CD4-positive, alpha-beta T cell (primary cell): ENCODE measurements around the gene C8B. TPM values are rescaled to one million over a fixed set of nuclear protein-coding genes. Genes with fewer than 3 reads are reported as not detected.

Experiments
- ATAC-seq: fragments of 200-7000 bp; cut with Tn5 transposase; one replicate; pipeline ENCODE4 v1.10.0; 2022; ENCODE audit warnings: mild to moderate bottlenecking; ENCODE audit not compliant: poor library complexity
- CTCF ChIA-PET: fragments of 350-600 bp; sonication (Branson Sonifier 250); formaldehyde crosslinking; loops from one replicate; lab custom pipeline; 2021; ENCODE audit warnings: antibody characterized with exemption, inconsistent platforms; lab: Charles Lee
- POLR2A ChIA-PET: fragments of 350-600 bp; sonication (Branson Sonifier 250); formaldehyde crosslinking; loops from one replicate; lab custom pipeline; 2021; ENCODE audit warnings: antibody characterized with exemption, inconsistent platforms; lab: Charles Lee
- DNase-seq, 14 experiments: peaks; one replicate each; pipeline ENCODE4 v3.0.0-alpha.2; 2013 to 2020; ENCODE audit warnings: mixed read lengths in 2 of 14
- H3K27ac ChIP-seq, 2 donors: one replicate each; pipeline versions ENCODE4 v1.5.1 to v1.7.0; 2013; ENCODE audit warnings: low read length in 2 of 2, low read depth in 1 of 2, mild to moderate bottlenecking in 1 of 2
- H3K27me3 ChIP-seq, 2 experiments: 1 replicate in 1 of 2; 2 replicates in 1 of 2; pipeline versions ENCODE4 v1.6.1 to v1.7.0; 2013; ENCODE audit warnings: low read length in 2 of 2, control low read depth in 1 of 2, mild to moderate bottlenecking in 1 of 2, moderate library complexity in 1 of 2; ENCODE audit not compliant: insufficient read depth in 2 of 2, control insufficient read depth in 1 of 2
- H3K36me3 ChIP-seq: one replicate; pipeline ENCODE4 v1.6.1; 2013; ENCODE audit warnings: low read length, control low read depth; ENCODE audit not compliant: insufficient read depth
- H3K4me1 ChIP-seq: one replicate; pipeline ENCODE4 v1.6.1; 2013; ENCODE audit warnings: low read length, control low read depth; ENCODE audit not compliant: insufficient read depth
- H3K4me3 ChIP-seq: one replicate; pipeline ENCODE4 v1.5.1; 2013; ENCODE audit warnings: mild to moderate bottlenecking, low read length, moderate library complexity
- H3K9me3 ChIP-seq, 2 experiments: 1 replicate in 1 of 2; 2 replicates in 1 of 2; pipeline versions ENCODE4 v1.6.1 to v1.7.0; 2013; ENCODE audit warnings: low read length in 2 of 2, mild to moderate bottlenecking in 2 of 2, control low read depth in 1 of 2, moderate library complexity in 1 of 2; ENCODE audit not compliant: control insufficient read depth in 1 of 2, insufficient read depth in 1 of 2
- H3K27ac Mint-ChIP-seq: one replicate; pipeline ENCODE4 v1.8.0; 2020; ENCODE audit warnings: mixed read lengths
- H3K27me3 Mint-ChIP-seq: one replicate; pipeline ENCODE4 v1.8.0; 2021; ENCODE audit warnings: mixed read lengths
- H3K36me3 Mint-ChIP-seq: one replicate; pipeline ENCODE4 v1.8.0; 2021; ENCODE audit warnings: low read depth, mixed read lengths
- H3K4me1 Mint-ChIP-seq: one replicate; pipeline ENCODE4 v1.8.0; 2021; ENCODE audit warnings: low read depth, mixed read lengths
- H3K4me3 Mint-ChIP-seq: one replicate; pipeline ENCODE4 v1.8.0; 2020; ENCODE audit warnings: mild to moderate bottlenecking, mixed read lengths
- H3K9me3 Mint-ChIP-seq: one replicate; pipeline ENCODE4 v1.8.0; 2020; ENCODE audit warnings: mixed read lengths
- CTCF ChIP-seq: fragments of 200-600 bp; IDR thresholded peaks from one replicate; pipeline ENCODE4 v1.8.0; 2022; ENCODE audit warnings: antibody characterized with exemption, mild to moderate bottlenecking
- intact Hi-C, 2 experiments: fragments of 100-400 bp; cut with DNase I in 1 of 2; cut with micrococcal nuclease in 1 of 2; formaldehyde crosslinking; loops; one replicate each; pipeline versions ENCODE4 v1.15.1 to v1.9.0; 2023 to 2025; cut with DNase I, micrococcal nuclease
- total RNA-seq, 174 experiments: library from RNA in 2 of 174; stranded (reverse) in 2 of 174; gene quantifications; one replicate each; pipeline ENCODE4 v1.2.3 and lab custom pipeline; 2021 to 2026

The C8B gene
- total RNA-seq, 2 experiments from 2014 or later = not detected

- Histone ChIP-seq H3K27ac (no peak overlapping the region), H3K4me1 (no peaks in the 10 kb centered on the region), H3K9me3 (peaks cover 0 to 4% of the 10 kb centered on the region in 2 experiments), H3K4me3 (no peak overlapping the region), H3K36me3 (no peaks in the 10 kb centered on the region), H3K27me3 (no peaks in the 10 kb centered on the region)
- Mint-ChIP-seq H3K4me1 (no peaks in the 10 kb centered on the region), H3K4me3 (no peak overlapping the region), H3K27ac (no peak overlapping the region), H3K27me3 (no peaks in the 10 kb centered on the region), H3K36me3 (no peaks in the 10 kb centered on the region), H3K9me3 (no peaks in the 10 kb centered on the region)
- no peak for TF ChIP-seq CTCF
- ATAC-seq (no peak), DNase-seq (no peak)
- ChIA-PET CTCF (no interaction called here), POLR2A (no interaction called here)
- intact Hi-C loops = no loop called here
These were observed 46.5 kb upstream of the C8B start for GRCh38 chr1:57012315-57012714.

DNA sequence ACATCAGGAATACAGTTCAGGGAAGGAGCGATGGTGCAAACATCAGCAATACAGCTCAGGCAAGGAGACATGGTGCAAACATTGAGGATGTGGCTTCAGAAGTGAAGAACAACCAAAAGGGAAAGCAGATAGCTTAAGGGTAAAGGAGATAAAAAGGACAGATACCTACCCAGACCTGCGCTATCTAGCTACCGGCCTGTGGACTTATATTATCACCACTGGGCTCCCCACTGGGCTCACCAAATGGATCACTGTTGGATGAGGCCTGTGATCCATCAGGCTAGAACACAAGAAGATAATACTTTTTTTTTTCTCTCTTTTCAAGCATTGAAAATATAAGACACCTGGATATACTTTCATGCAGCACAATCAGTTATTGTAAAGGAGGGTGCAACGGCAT lies 44.7 kb upstream of the C8B start:
- H3K27me3 Mint-ChIP-seq = no peaks in the 10 kb centered on the region
- no peaks in the 10 kb centered on the region for H3K4me1 Mint-ChIP-seq
- DNase-seq (no peak), ATAC-seq (no peak)
- Histone ChIP-seq H3K9me3 (peaks cover 0 to 4% of the 10 kb centered on the region in 2 experiments), H3K27me3 (no peaks in the 10 kb centered on the region), H3K27ac (no peak overlapping the region), H3K4me1 (no peaks in the 10 kb centered on the region), H3K36me3 (no peaks in the 10 kb centered on the region), H3K4me3 (no peak overlapping the region)
- no peaks in the 10 kb centered on the region for H3K9me3 Mint-ChIP-seq
- no peak for TF ChIP-seq CTCF
- CTCF ChIA-PET = no interaction called here
- POLR2A ChIA-PET = no interaction called here
- H3K4me3 Mint-ChIP-seq = no peak overlapping the region
- intact Hi-C loops = no loop called here
- H3K27ac Mint-ChIP-seq = no peak overlapping the region
- no peaks in the 10 kb centered on the region for H3K36me3 Mint-ChIP-seq

DNA sequence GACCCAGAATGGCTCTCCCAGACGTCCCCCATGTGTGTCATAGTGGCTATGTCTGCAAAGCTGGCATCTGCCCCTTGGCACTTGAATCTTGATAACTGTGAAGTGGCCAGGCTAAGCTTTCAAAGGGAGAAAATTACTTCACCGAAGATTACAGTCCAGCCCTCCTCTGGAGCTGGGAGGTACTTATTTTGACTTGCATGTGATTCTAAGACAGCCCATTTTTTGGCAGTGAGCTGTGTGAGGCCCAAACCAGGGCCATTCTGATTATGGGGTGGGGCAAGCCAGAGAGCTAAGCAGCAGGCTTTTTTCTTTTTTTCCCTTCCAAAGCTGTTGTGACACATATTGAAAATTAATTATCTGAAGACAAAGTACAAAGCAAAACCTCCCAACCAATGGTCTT lies 42.1 kb upstream of the C8B start:
- no peak for TF ChIP-seq CTCF
- intact Hi-C loops = no loop called here
- H3K4me3 ChIP-seq = no peak overlapping the region
- H3K27me3 ChIP-seq = no peaks in the 10 kb centered on the region
- H3K27ac ChIP-seq = no peak overlapping the region
- no peaks in the 10 kb centered on the region for H3K36me3 ChIP-seq
- Mint-ChIP-seq H3K36me3 (no peaks in the 10 kb centered on the region), H3K4me3 (no peak overlapping the region), H3K9me3 (no peaks in the 10 kb centered on the region), H3K27me3 (no peaks in the 10 kb centered on the region), H3K4me1 (no peaks in the 10 kb centered on the region), H3K27ac (no peak overlapping the region)
- ATAC-seq = no peak
- no peak for DNase-seq
- H3K9me3 ChIP-seq = no peaks in the 10 kb centered on the region
- no peaks in the 10 kb centered on the region for H3K4me1 ChIP-seq
- POLR2A ChIA-PET = no interaction called here
- CTCF ChIA-PET = no interaction called here
